Neuron (in vitro differentiated cells): ENCODE results near the gene SV2C.

Source experiments
- H2AFZ ChIP-seq: one replicate; pipeline ENCODE4 v1.6.1; 2013; ENCODE audit warnings: low read depth, mild to moderate bottlenecking, inconsistent platforms, low read length, moderate library complexity
- H3K27me3 ChIP-seq: one replicate; pipeline ENCODE4 v1.6.1; 2013; ENCODE audit warnings: low read length; ENCODE audit not compliant: insufficient read depth
- H3K36me3 ChIP-seq: one replicate; pipeline ENCODE4 v1.6.1; 2013; ENCODE audit warnings: low read length; ENCODE audit not compliant: insufficient read depth
- H3K4me1 ChIP-seq: one replicate; pipeline ENCODE4 v1.6.1; 2013; ENCODE audit warnings: low read length; ENCODE audit not compliant: insufficient read depth
- H3K4me3 ChIP-seq: 2 replicates; pipeline ENCODE4 v1.5.1; 2013; ENCODE audit warnings: mild to moderate bottlenecking, low read length, moderate library complexity
- H3K9me3 ChIP-seq: one replicate; pipeline ENCODE4 v1.6.1; 2013; ENCODE audit warnings: low read length

Gene SV2C

DNA sequence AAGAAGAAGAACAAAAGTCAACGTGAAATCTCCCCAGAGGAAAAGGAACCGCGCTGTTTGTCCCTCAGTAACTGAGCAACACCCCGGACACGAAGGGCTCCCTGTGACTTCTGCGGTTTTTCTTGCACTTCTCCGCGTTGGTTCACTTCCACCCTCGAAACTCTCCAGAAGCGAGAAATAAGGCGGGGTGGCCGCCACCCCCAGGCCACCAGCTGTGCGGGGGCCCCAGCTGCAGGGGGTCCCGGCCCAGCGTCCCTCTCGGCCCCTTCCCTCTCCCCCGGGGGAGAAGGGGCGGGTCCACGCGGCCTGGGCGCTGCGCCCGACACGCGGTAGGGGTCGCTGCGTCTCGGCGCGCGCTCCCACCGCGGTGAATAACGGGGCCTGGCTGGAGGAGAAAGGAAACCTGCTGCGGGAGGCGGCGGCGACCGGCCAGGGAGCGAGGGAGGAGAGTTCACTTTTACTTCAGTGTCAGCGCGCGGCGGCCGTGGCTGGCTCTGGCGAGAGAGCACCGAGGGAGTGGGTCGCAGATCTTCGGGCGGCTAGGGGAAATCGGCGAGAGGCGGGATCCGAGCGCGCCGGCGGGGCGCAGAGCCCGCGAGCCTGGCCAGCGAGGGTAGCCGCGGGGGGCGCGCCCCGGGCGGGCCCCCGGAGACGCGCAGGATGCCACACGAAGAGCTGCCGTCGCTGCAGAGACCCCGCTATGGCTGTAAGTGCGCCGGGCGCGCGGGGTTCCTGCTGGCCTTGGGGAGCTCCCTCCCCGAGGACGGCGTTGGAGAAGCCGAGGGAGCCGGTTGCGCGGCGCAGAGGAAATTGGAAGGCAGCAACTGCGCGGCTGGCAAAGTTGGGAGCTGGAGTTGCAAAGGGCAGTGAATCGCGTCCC, 319.9 kb downstream of the SV2C start, which contains the start of gene IQGAP2:
Gene IQGAP2 (plus strand): TSS at position 400 of the 880 bp plus-strand sequence. CDS start 261 bp downstream, at position 661.
- peak within 1 kb of the TSS; percentile 94 for H2AFZ ChIP-seq
- peak within 1 kb of the TSS; percentile 93 for H3K4me3 ChIP-seq
- no peaks in the 10 kb centered on the region for H3K36me3 ChIP-seq
- H3K27me3 ChIP-seq: no peaks in the 10 kb centered on the region
- peaks cover 27% of the 10 kb centered on the region for H3K4me1 ChIP-seq
- H3K9me3 ChIP-seq: no peaks in the 10 kb centered on the region
